K562 (cell line): ENCODE results near the gene ARRB2.
"Not testable (repeated sequence)": the region's sequence is repeated elsewhere in the genome, so short reads cannot be mapped to it uniquely, and the experiment has no call there.

Experiments used
- ARID4B ChIP-seq: sonication (generic); formaldehyde crosslinking; IDR thresholded peaks from 2 replicates; pipeline ENCODE4 v1.8.0; 2022; ENCODE audit warnings: mild to moderate bottlenecking, missing genetic modification reagents
- CTCF ChIP-seq, 3 experiments: IDR thresholded peaks in 2 of 3; conservative IDR thresholded peaks in 1 of 3; 2 replicates each; pipeline ENCODE4 v1.5.1; 2011 to 2012; ENCODE audit warnings: low read length in 3 of 3, mild to moderate bottlenecking in 3 of 3, control low read depth in 2 of 3, improper control_type of control experiment in 1 of 3, inconsistent platforms in 1 of 3, low read depth in 1 of 3, mixed read lengths in 1 of 3, moderate library complexity in 1 of 3; ENCODE audit not compliant: insufficient read depth in 2 of 3
- E2F5 ChIP-seq: sonication (generic); formaldehyde crosslinking; IDR thresholded peaks from 2 replicates; pipeline ENCODE4 v1.8.0; 2022; ENCODE audit warnings: mild to moderate bottlenecking, missing genetic modification reagents
- EZH2 ChIP-seq: IDR thresholded peaks from 2 replicates; pipeline ENCODE4 v1.6.1; 2012; ENCODE audit warnings: low read depth, mild to moderate bottlenecking, inconsistent platforms, low read length, borderline replicate concordance
- ILK ChIP-seq: fragments of 450-650 bp; IDR thresholded peaks from 2 replicates; pipeline ENCODE4 v1.6.1; 2016; ENCODE audit warnings: missing genetic modification characterization, low read depth, mild to moderate bottlenecking, missing compliant biosample characterization, moderate library complexity, borderline replicate concordance
- MXI1 ChIP-seq: IDR thresholded peaks from 2 replicates; pipeline ENCODE4 v1.6.1; 2011; ENCODE audit warnings: low read depth, mild to moderate bottlenecking, improper control_type of control experiment, low read length
- POLR2A ChIP-seq: fragments of 450-650 bp; conservative IDR thresholded peaks from 2 replicates; pipeline ENCODE4 v1.6.1; 2016
- POLR2B ChIP-seq: fragments of 450-650 bp; IDR thresholded peaks from 2 replicates; pipeline ENCODE4 v1.6.1; 2018; ENCODE audit warnings: low read depth; ENCODE audit not compliant: partially characterized antibody
- RFX5 ChIP-seq: IDR thresholded peaks from 2 replicates; pipeline ENCODE4 v1.6.1; 2011; ENCODE audit warnings: low read depth, mild to moderate bottlenecking, improper control_type of control experiment, low read length
- SNIP1 ChIP-seq: fragments of 450-650 bp; IDR thresholded peaks from 2 replicates; pipeline ENCODE4 v1.7.1; 2017; ENCODE audit warnings: low read depth, mild to moderate bottlenecking
- ZC3H8 ChIP-seq: fragments of 450-650 bp; IDR thresholded peaks from 2 replicates; pipeline ENCODE4 v1.6.1; 2017
- ZNF239 ChIP-seq: fragments of 250-450 bp; sonication (Bioruptor Pico); IDR thresholded peaks from 2 replicates; pipeline ENCODE4 v1.4.0; 2020; ENCODE audit warnings: mild to moderate bottlenecking
- ZNF274 ChIP-seq: IDR thresholded peaks from 2 replicates; pipeline ENCODE4 v1.6.1; 2011; ENCODE audit warnings: low read depth, mild to moderate bottlenecking, low read length, moderate library complexity, borderline replicate concordance

GRCh38 chr17:4683739-4684138 lies 26.7 kb upstream of the ARRB2 start:
- TF ChIP-seq POLR2A; CTCF (IDR thresholded peaks at IDR 0.05 in 2 of 3, conservative IDR thresholded peaks at IDR 0.05 in 1 of 3; ENCODE audit: insufficient read depth in 2 of 3, low read depth in 1 of 3, low read length in 3 of 3); E2F5; ARID4B (CRISPR knock-in tag); EZH2; ZNF274; ZNF239 (CRISPR knock-in tag); RFX5; SNIP1; MXI1; ILK; POLR2B; ZC3H8: not testable (repeated sequence)
